Stimulated activated CD8-positive, alpha-beta memory T cell treated with anti-CD3 and anti-CD28 coated beads, Interleukin-15, amount 100 ng/mL, for 24 hours (primary cell): ENCODE data around the gene MBD3L1.

Experiments
- DNase-seq: peaks from one replicate; pipeline ENCODE4 v3.0.0-alpha.2; 2020; ENCODE audit warnings: low read depth

The MBD3L1 gene

GRCh38 chr19:8832132-8833021 lies at the start of gene MBD3L1, which contains the start of gene ZNF558:
MBD3L1 (plus strand) TSS chr19:8832377; CDS start chr19:8842679, 10,302 bp downstream.
ZNF558 (minus strand) TSS chr19:8832304; CDS start chr19:8822659, 9,645 bp downstream.
- DNase-seq: peak; percentile 99

GRCh38 chr19:8794823-8795222 lies 37.4 kb upstream of the MBD3L1 start:
- DNase-seq: no peak

GRCh38 chr19:8806661-8807060 lies 25.5 kb upstream of the MBD3L1 start:
- no peak for DNase-seq

GRCh38 chr19:8811315-8812172 lies 20.6 kb upstream of the MBD3L1 start:
- DNase-seq: no peak

GRCh38 chr19:8814176-8814575 lies 18.0 kb upstream of the MBD3L1 start:
- no peak for DNase-seq

GRCh38 chr19:8815780-8816179 lies 16.4 kb upstream of the MBD3L1 start:
- no peak for DNase-seq

- DNase-seq: no peak
Measured at GRCh38 chr19:8820234-8820633, 11.9 kb upstream of the MBD3L1 start.

GRCh38 chr19:8821748-8822241 lies 10.4 kb upstream of the MBD3L1 start:
- no peak for DNase-seq

GRCh38 chr19:8826371-8826770 lies 5.8 kb upstream of the MBD3L1 start:
- no peak for DNase-seq

- DNase-seq: no peak
Measured at GRCh38 chr19:8827277-8827676, 4.9 kb upstream of the MBD3L1 start.

GRCh38 chr19:8831373-8831772 lies 804 bp upstream of the MBD3L1 start:
- DNase-seq: no peak

- no peak for DNase-seq
Measured at GRCh38 chr19:8831832-8832131, 395 bp upstream of the MBD3L1 start.

- no peak for DNase-seq
Measured at GRCh38 chr19:8835446-8835845, 3.3 kb downstream of the MBD3L1 start.

- DNase-seq: no peak
Measured at GRCh38 chr19:8835877-8836276, 3.7 kb downstream of the MBD3L1 start.

- no peak for DNase-seq
Measured at GRCh38 chr19:8840708-8841107, 8.5 kb downstream of the MBD3L1 start.

GRCh38 chr19:8846819-8847218 lies 14.6 kb downstream of the MBD3L1 start:
- DNase-seq: no peak

GRCh38 chr19:8849232-8849631 lies 17.1 kb downstream of the MBD3L1 start:
- no peak for DNase-seq

- no peak for DNase-seq
Measured at GRCh38 chr19:8850488-8850887, 18.3 kb downstream of the MBD3L1 start.

- no peak for DNase-seq
Measured at GRCh38 chr19:8858260-8858659, 26.1 kb downstream of the MBD3L1 start.

- no peak for DNase-seq
Measured at GRCh38 chr19:8866344-8866743, 34.2 kb downstream of the MBD3L1 start.

GRCh38 chr19:8877854-8878705 lies 45.9 kb downstream of the MBD3L1 start:
- no peak for DNase-seq
